Stomach (tissue), 9 donors: Measurements from ENCODE around the gene RTBDN. TPM values are rescaled to one million over a fixed set of nuclear protein-coding genes. Genes with fewer than 3 reads are reported as not detected.

Experiments
- DNase-seq, 2 donors: peaks; one replicate each; pipeline versions ENCODE4 v3.0.0 to v3.0.0-alpha.2; 2013 to 2019
- H3K27ac ChIP-seq, 5 donors: fragments of 200-600 bp in 4 of 5; sonication (generic) in 4 of 5; one replicate each; pipeline ENCODE4 v1.5.1; 2013 to 2019; ENCODE audit warnings: mild to moderate bottlenecking in 1 of 5, moderate library complexity in 1 of 5
- H3K27me3 ChIP-seq, 3 donors: fragments of 200-600 bp; sonication (generic); one replicate each; pipeline ENCODE4 v1.5.1; 2017 to 2019; ENCODE audit warnings: mixed run types in 1 of 3
- H3K36me3 ChIP-seq, 4 donors: fragments of 200-600 bp; sonication (generic); 1 replicate in 3 of 4; 2 replicates in 1 of 4; pipeline ENCODE4 v1.5.1; 2016 to 2019
- H3K4me1 ChIP-seq, 4 donors: fragments of 200-600 bp; sonication (generic); one replicate each; pipeline ENCODE4 v1.5.1; 2016 to 2019
- H3K4me3 ChIP-seq, 4 donors: fragments of 200-600 bp; sonication (generic) in 3 of 4; one replicate each; pipeline ENCODE4 v1.5.1; 2016 to 2019; ENCODE audit warnings: mild to moderate bottlenecking in 1 of 4
- H3K9me3 ChIP-seq, 4 donors: fragments of 200-600 bp; sonication (generic); one replicate each; pipeline ENCODE4 v1.5.1; 2016 to 2019
- CTCF ChIP-seq, 7 experiments: fragments of 450-650 bp in 4 of 7; fragments of 200-600 bp in 3 of 7; sonication (generic) in 3 of 7; IDR thresholded peaks; one replicate each; pipeline ENCODE4 v1.5.1; 2016 to 2019; ENCODE audit warnings: antibody characterized with exemption in 7 of 7, control low read depth in 2 of 7, mild to moderate bottlenecking in 1 of 7
- EP300 ChIP-seq: sonication (generic); formaldehyde crosslinking; IDR thresholded peaks from one replicate; pipeline ENCODE4 v1.6.1; 2017; ENCODE audit warnings: antibody characterized with exemption
- POLR2A ChIP-seq, 4 donors: fragments of 450-650 bp; IDR thresholded peaks; one replicate each; pipeline ENCODE4 v1.6.1; 2016; ENCODE audit warnings: antibody characterized with exemption in 4 of 4, control low read depth in 2 of 4, mild to moderate bottlenecking in 1 of 4, moderate library complexity in 1 of 4
- POLR2AphosphoS5 ChIP-seq, 3 donors: sonication (generic); formaldehyde crosslinking; IDR thresholded peaks; one replicate each; pipeline ENCODE4 v1.6.1; 2016; ENCODE audit warnings: antibody characterized with exemption in 3 of 3
- WGBS, 5 donors: extraction: QIAGEN DNeasy Blood & Tissue Kit in 3 of 5; methylation state at CpG; one replicate each; pipeline versions ENCODE4 v1.1.5 to v1.1.7; 2013 to 2018; 5-methylcytosine and 5-hydroxymethylcytosine counted together
- intact Hi-C: fragments of 100-400 bp; cut with DNase I; formaldehyde crosslinking; loops from one replicate; pipeline ENCODE4 v1.15.1; 2023; ENCODE audit warnings: low total_unique reads
- polyA plus RNA-seq, 3 donors: library from polyadenylated mRNA; stranded (reverse); fragments of 200-250 nt; gene quantifications; one replicate each; pipeline ENCODE4 v1.2.3, GENCODE V29; 2013
- total RNA-seq, 5 donors: library from RNA; depleted of rRNA; stranded (reverse); fragments of >200 nt; gene quantifications; one replicate each; pipeline versions ENCODE4 v1.1.0 to v1.2.3, GENCODE V29; 2014 to 2016
- donor health status: healthy with polysubstance abuse.
- donor health status: Bipolar disorder and iron deficiency.
- donor health status: healthy.

The RTBDN gene
- total and polyA plus RNA-seq, 8 donors: 0.53 TPM; not detected in 7

- Histone ChIP-seq H3K27ac (peak overlapping the region; percentile 92 to 100 (median 99)), H3K9me3 (no peaks in the 10 kb centered on the region), H3K4me1 (peaks cover 51 to 61% (median 58%) of the 10 kb centered on the region in 4 donors), H3K36me3 (peaks cover 0 to 6% (median 5%) of the 10 kb centered on the region in 4 donors), H3K4me3 (peak overlapping the region; percentile 79 to 93 (median 86)), H3K27me3 (no peaks in the 10 kb centered on the region)
- 0 to 1% (median 0%) methylated on average over 46 to 84 of the region's 84 CpGs for WGBS, 5 donors
- intact Hi-C loops: no loop called here
- TF ChIP-seq POLR2A (IDR thresholded peaks at IDR 0.05): peak in 2 of 4 donors; percentile 5 to 7
- TF ChIP-seq POLR2AphosphoS5 (IDR thresholded peaks at IDR 0.05): peak; percentile 47 to 92 (median 88)
- no peak for TF ChIP-seq EP300
- no peak for TF ChIP-seq CTCF (IDR thresholded peaks at IDR 0.05)
- peak; percentile 77 to 89 for DNase-seq
Measured at GRCh38 chr19:12792051-12792852, 42.1 kb downstream of the RTBDN start.

GRCh38 chr19:12791345-12792050, 42.9 kb downstream of the RTBDN start, which contains the start of gene JUNB:
TSS of gene JUNB (plus strand) at chr19:12791486. CDS start at chr19:12791772, 286 bp downstream.
- H3K27me3 ChIP-seq: no peaks in the 10 kb centered on the region
- TF ChIP-seq EP300: peak; percentile 98
- peak; percentile 100 for TF ChIP-seq POLR2AphosphoS5 (IDR thresholded peaks at IDR 0.05)
- no peak for TF ChIP-seq CTCF (IDR thresholded peaks at IDR 0.05)
- peak in 3 of 4 donors; percentile 97 to 100 (median 100) for TF ChIP-seq POLR2A (IDR thresholded peaks at IDR 0.05)
- intact Hi-C loops: no loop called here
- H3K4me1 ChIP-seq: peaks cover 58 to 66% (median 61%) of the 10 kb centered on the region in 4 donors
- peak; percentile 99 for DNase-seq
- 0 to 1% (median 1%) methylated on average over 40 to 73 of the region's 73 CpGs for WGBS, 5 donors
- no peaks in the 10 kb centered on the region for H3K36me3 ChIP-seq
- no peaks in the 10 kb centered on the region for H3K9me3 ChIP-seq
- H3K4me3 ChIP-seq: peak within 1 kb of the TSS; percentile 79 to 93 (median 86)
- H3K27ac ChIP-seq: peak within 1 kb of the TSS; percentile 92 to 100 (median 99)

- Histone ChIP-seq H3K36me3 (no peaks in the 10 kb centered on the region), H3K4me1 (peaks cover 58 to 66% (median 61%) of the 10 kb centered on the region in 4 donors), H3K9me3 (no peaks in the 10 kb centered on the region), H3K27me3 (no peaks in the 10 kb centered on the region), H3K27ac (peak overlapping the region; percentile 92 to 100 (median 99)), H3K4me3 (peak overlapping the region; percentile 79 to 93 (median 86))
- TF ChIP-seq POLR2AphosphoS5 (IDR thresholded peaks at IDR 0.05) (no peak), EP300 (no peak), CTCF (IDR thresholded peaks at IDR 0.05) (no peak), POLR2A (IDR thresholded peaks at IDR 0.05) (no peak)
- WGBS, 5 donors: 1% methylated on average over 13 to 22 of the region's 22 CpGs
- peak in 1 of 2 donors; percentile 56 for DNase-seq
- intact Hi-C loops: no loop called here
Measured at GRCh38 chr19:12790628-12791344, 43.6 kb downstream of the RTBDN start.
